Natural killer cell (primary cell): ENCODE results near the gene PCDHA6. TPM values are rescaled to one million over a fixed set of nuclear protein-coding genes. Genes with fewer than 3 reads are reported as not detected.
"Not testable (repeated sequence)": the region's sequence is repeated elsewhere in the genome, so short reads cannot be mapped to it uniquely, and the experiment has no call there.

Experiments used
- ATAC-seq, 3 donors: fragments of 150-1000 bp in 2 of 3; fragments of 200-7000 bp in 1 of 3; cut with Tn5 transposase; 1 replicate in 1 of 3; 2 replicates in 2 of 3; pipeline ENCODE4 v1.10.0; 2021; ENCODE audit warnings: mild to moderate bottlenecking in 2 of 3, moderate library complexity in 2 of 3
- DNase-seq, 2 donors: peaks; one replicate each; pipeline versions ENCODE4 v3.0.0 to v3.0.0-alpha.2; 2013 to 2021; ENCODE audit warnings: mixed read lengths in 1 of 2
- H3K27ac ChIP-seq: one replicate; pipeline ENCODE4 v1.5.1; 2013; ENCODE audit warnings: mild to moderate bottlenecking, low read length
- H3K27me3 ChIP-seq: one replicate; pipeline ENCODE4 v1.6.1; 2013; ENCODE audit warnings: low read length; ENCODE audit not compliant: control insufficient read depth, insufficient read depth
- H3K36me3 ChIP-seq: one replicate; pipeline ENCODE4 v1.6.1; 2013; ENCODE audit warnings: low read length; ENCODE audit not compliant: control insufficient read depth, insufficient read depth
- H3K4me1 ChIP-seq: one replicate; pipeline ENCODE4 v1.6.1; 2013; ENCODE audit warnings: low read length; ENCODE audit not compliant: control insufficient read depth, insufficient read depth
- H3K4me3 ChIP-seq: one replicate; pipeline ENCODE4 v1.5.1; 2013; ENCODE audit warnings: low read length
- H3K9me3 ChIP-seq: one replicate; pipeline ENCODE4 v1.6.1; 2013; ENCODE audit warnings: low read length; ENCODE audit not compliant: control insufficient read depth, insufficient read depth
- H3K27ac Mint-ChIP-seq, 2 donors: one replicate each; pipeline ENCODE4 v1.8.0; 2022; ENCODE audit warnings: mild to moderate bottlenecking in 2 of 2, mixed read lengths in 2 of 2, moderate library complexity in 1 of 2
- H3K27me3 Mint-ChIP-seq, 2 donors: one replicate each; pipeline ENCODE4 v1.8.0; 2022; ENCODE audit warnings: low read depth in 2 of 2, mixed read lengths in 2 of 2
- H3K36me3 Mint-ChIP-seq: one replicate; pipeline ENCODE4 v1.8.0; 2022; ENCODE audit warnings: mixed read lengths
- H3K4me1 Mint-ChIP-seq, 2 donors: one replicate each; pipeline ENCODE4 v1.8.0; 2022; ENCODE audit warnings: mixed read lengths in 2 of 2
- H3K4me3 Mint-ChIP-seq: one replicate; pipeline ENCODE4 v1.8.0; 2022; ENCODE audit warnings: mild to moderate bottlenecking, moderate library complexity, mixed read lengths
- H3K9me3 Mint-ChIP-seq, 2 donors: one replicate each; pipeline ENCODE4 v1.8.0; 2022; ENCODE audit warnings: mixed read lengths in 2 of 2
- CTCF ChIP-seq: fragments of 200-600 bp; IDR thresholded peaks from one replicate; pipeline ENCODE4 v1.8.0; 2022; ENCODE audit warnings: antibody characterized with exemption
- WGBS: methylation state at CpG from one replicate; pipeline ENCODE4 v1.1.7; 2013; ENCODE audit warnings: missing lambda C conversion rate; ENCODE audit not compliant: insufficient coverage; 5-methylcytosine and 5-hydroxymethylcytosine counted together
- intact Hi-C: fragments of 100-400 bp; cut with micrococcal nuclease; formaldehyde crosslinking; loops from one replicate; pipeline ENCODE4 v1.14.2; 2022
- total RNA-seq, 4 donors: library from RNA; stranded (reverse); fragments of 120-200 nt in 1 of 4; gene quantifications; one replicate each; pipeline versions ENCODE4 v1.2.3 to v1.2.4, GENCODE V29; 2013 to 2022

Gene PCDHA6
- total RNA-seq, 3 donors from 2014 or later (not counting 1 experiment from before 2014, with no cell fraction given), result not detected

GRCh38 chr5:140791089-140791488, 36.7 kb upstream of the PCDHA6 start:
- peaks cover 3 to 6% of the 10 kb centered on the region in 2 donors for H3K9me3 Mint-ChIP-seq
- peaks cover 30% of the 10 kb centered on the region for H3K9me3 ChIP-seq
- intact Hi-C loops, result no loop called here

GRCh38 chr5:140794595-140795258, 33.0 kb upstream of the PCDHA6 start, which contains the start of gene PCDHA2:
Gene PCDHA2 (plus strand): TSS chr5:140794852.
- Histone ChIP-seq H3K4me3 (no peak within 1 kb of the TSS), H3K9me3 (peaks cover 15% of the 10 kb centered on the region), H3K27me3 (peaks cover 10% of the 10 kb centered on the region), H3K4me1 (no peaks in the 10 kb centered on the region), H3K36me3 (no peaks in the 10 kb centered on the region), H3K27ac (no peak within 1 kb of the TSS)
- TF ChIP-seq CTCF, result no peak
- Mint-ChIP-seq H3K9me3 (peaks cover 3 to 6% of the 10 kb centered on the region in 2 donors), H3K27me3 (peaks cover 11 to 19% of the 10 kb centered on the region in 2 donors), H3K4me3 (no peak within 1 kb of the TSS), H3K27ac (no peak within 1 kb of the TSS), H3K36me3 (peaks cover 20% of the 10 kb centered on the region), H3K4me1 (no peaks in the 10 kb centered on the region)
- ATAC-seq (no peak), DNase-seq (no peak)
- intact Hi-C loops, result no loop called here
- WGBS, result 31% methylated on average over 27 of the region's 27 CpGs

More at GRCh38 chr5:140791089-140791488, 36.7 kb upstream of the PCDHA6 start:
- peaks cover 20% of the 10 kb centered on the region for H3K36me3 Mint-ChIP-seq
- peaks cover 14 to 19% of the 10 kb centered on the region in 2 donors for H3K27me3 Mint-ChIP-seq
- Histone ChIP-seq H3K36me3 (no peaks in the 10 kb centered on the region), H3K27ac (no peak overlapping the region), H3K4me1 (no peaks in the 10 kb centered on the region), H3K27me3 (peaks cover 13% of the 10 kb centered on the region), H3K4me3 (no peak overlapping the region)
- H3K27ac Mint-ChIP-seq, result no peak overlapping the region
- no peak for TF ChIP-seq CTCF
- ATAC-seq (no peak), DNase-seq (no peak)
- 19% methylated on average over 2 of the region's 2 CpGs for WGBS
- H3K4me3 Mint-ChIP-seq, result no peak overlapping the region
- no peaks in the 10 kb centered on the region for H3K4me1 Mint-ChIP-seq

- no peak overlapping the region for H3K27ac Mint-ChIP-seq
- H3K4me1 Mint-ChIP-seq, result no peaks in the 10 kb centered on the region
- Histone ChIP-seq H3K27ac (no peak overlapping the region), H3K4me1 (no peaks in the 10 kb centered on the region), H3K9me3 (peaks cover 15% of the 10 kb centered on the region), H3K4me3 (no peak overlapping the region), H3K36me3 (no peaks in the 10 kb centered on the region), H3K27me3 (peaks cover 10% of the 10 kb centered on the region)
- DNase-seq, result no peak
- peaks cover 11 to 19% of the 10 kb centered on the region in 2 donors for H3K27me3 Mint-ChIP-seq
- WGBS, result 39% methylated on average over 14 of the region's 15 CpGs
- ATAC-seq, result no peak
- H3K9me3 Mint-ChIP-seq, result peaks cover 3 to 6% of the 10 kb centered on the region in 2 donors
- peaks cover 20% of the 10 kb centered on the region for H3K36me3 Mint-ChIP-seq
- intact Hi-C loops, result no loop called here
- H3K4me3 Mint-ChIP-seq, result no peak overlapping the region
- no peak for TF ChIP-seq CTCF
These were observed 32.5 kb upstream of the PCDHA6 start for GRCh38 chr5:140795259-140795641.

GRCh38 chr5:140796072-140796717, 31.6 kb upstream of the PCDHA6 start:
- ATAC-seq, H3K36me3 ChIP-seq, H3K27ac Mint-ChIP-seq, H3K4me1 ChIP-seq, H3K4me1 Mint-ChIP-seq, DNase-seq, H3K4me3 Mint-ChIP-seq, H3K9me3 Mint-ChIP-seq, H3K27ac ChIP-seq, H3K4me3 ChIP-seq, intact Hi-C loops: not testable (repeated sequence)
- Histone ChIP-seq H3K9me3 (peaks cover 15% of the 10 kb centered on the region), H3K27me3 (peaks cover 16% of the 10 kb centered on the region)
- H3K36me3 Mint-ChIP-seq, result peaks cover 17% of the 10 kb centered on the region
- WGBS, result 63% methylated on average over 72 of the region's 72 CpGs
- H3K27me3 Mint-ChIP-seq, result peaks cover 11 to 19% of the 10 kb centered on the region in 2 donors
